ENCODE measurements around the gene ACAP2.
"Not testable (repeated sequence)": the region's sequence is repeated elsewhere in the genome, so short reads cannot be mapped to it uniquely, and the experiment has no call there.

ACAP2 gene

GRCh38 chr3:195442573-195443390, at the start of gene ACAP2:
TSS of gene ACAP2 (minus strand) at chr3:195443020. CDS start at chr3:195442847, 173 bp downstream.
- DNase-seq = peak; percentile 100

DNA sequence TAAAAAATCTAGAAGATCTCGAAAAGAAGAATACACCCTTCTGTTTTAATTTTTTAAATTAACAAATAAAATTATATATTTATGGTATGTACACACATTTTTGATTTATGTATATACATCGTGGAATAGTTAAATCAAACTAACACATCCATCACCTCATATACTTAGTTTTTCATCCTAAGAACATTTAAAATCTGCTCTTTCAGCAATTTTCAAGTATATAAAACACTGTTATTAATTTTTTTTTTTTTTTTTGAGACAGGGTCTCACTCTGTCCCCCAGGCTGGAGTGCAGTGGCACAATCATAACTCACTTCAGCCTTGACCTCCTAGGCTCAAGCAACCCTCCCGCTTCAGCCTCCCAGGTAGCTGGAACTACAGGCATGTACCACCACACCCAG, 32.8 kb upstream of the ACAP2 start:
- DNase-seq = no peak

- DNase-seq = not testable (repeated sequence)
These were observed 32.3 kb upstream of the ACAP2 start for GRCh38 chr3:195475116-195475515.

- no peak for DNase-seq
These were observed 26.0 kb upstream of the ACAP2 start for GRCh38 chr3:195468841-195469240.

DNA sequence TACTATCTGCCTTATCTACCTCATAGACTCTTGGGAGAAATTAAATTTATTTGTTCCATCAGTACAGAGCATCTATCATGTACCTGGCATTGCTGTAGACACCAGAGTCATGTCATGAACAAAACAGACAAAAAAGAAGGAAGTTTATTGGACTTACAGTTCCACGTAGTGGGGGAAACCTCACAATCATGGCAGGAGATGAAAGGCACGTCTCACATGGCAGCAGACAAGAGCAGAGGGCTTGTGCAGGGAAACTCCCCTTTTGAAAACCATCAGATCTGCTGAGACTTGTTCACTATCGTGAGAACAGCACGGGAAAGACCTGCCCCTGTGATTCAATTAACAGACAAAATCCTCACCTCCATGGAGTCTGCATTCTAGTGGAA, 25.6 kb upstream of the ACAP2 start:
- DNase-seq = no peak

DNA sequence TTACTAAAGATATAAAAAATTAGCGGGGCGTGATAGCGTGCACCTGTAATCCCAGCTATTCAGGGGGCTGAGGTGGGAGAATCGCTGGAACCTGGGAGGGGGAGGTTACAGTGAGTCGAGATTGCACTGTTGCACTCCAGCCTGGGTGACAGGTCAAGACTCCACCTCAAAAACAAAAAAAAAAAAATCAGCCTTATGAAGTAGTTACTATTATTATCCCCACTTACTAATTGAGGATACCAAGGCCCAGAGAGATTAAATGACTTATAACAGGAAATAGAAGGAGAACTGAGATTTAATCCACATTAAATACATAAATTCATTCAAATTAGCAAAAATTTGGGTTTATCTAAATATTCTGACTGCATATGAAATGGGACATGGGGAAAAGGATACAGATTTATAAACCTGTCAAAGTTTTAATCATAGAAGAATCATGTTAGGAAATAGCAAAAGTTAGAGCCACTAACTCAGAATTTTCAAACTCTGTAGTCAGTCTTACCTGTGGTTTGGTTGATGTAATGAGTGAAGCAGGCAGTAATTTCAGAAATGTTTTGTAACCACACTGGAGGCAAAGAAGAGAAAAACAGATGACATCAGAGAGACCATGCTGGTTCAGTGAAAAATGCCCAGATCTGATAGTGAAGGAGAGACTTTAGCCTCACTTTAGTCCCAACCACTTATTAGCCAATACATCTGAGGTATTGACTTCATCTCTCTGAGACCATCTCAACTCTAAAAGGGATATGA, 25.0 kb upstream of the ACAP2 start:
- DNase-seq = no peak

- DNase-seq = no peak
These were observed 23.4 kb upstream of the ACAP2 start for GRCh38 chr3:195466251-195466650.

GRCh38 chr3:195462922-195463321, 20.1 kb upstream of the ACAP2 start:
- not testable (repeated sequence) for DNase-seq

DNA sequence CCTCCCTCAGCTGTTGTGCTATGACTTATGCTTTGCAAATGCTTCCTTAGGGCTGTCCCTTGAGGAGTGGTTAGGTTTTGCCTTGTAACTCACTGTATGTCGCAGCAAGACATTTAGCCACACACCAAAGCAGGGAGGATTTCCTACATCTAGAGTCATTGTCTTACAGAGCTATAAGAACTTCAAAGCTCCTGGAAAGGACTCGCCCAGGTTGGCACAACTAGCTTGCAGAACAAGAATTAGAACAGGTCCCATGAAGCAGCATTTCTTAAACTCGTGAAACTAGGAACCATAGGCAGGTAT, 19.4 kb upstream of the ACAP2 start:
- no peak for DNase-seq

- DNase-seq = peak; percentile 21 to 65
These were observed 18.9 kb upstream of the ACAP2 start for GRCh38 chr3:195461594-195462307.

GRCh38 chr3:195460091-195460713, 17.4 kb upstream of the ACAP2 start:
- no peak for DNase-seq

- DNase-seq = no peak
These were observed 15.5 kb upstream of the ACAP2 start for GRCh38 chr3:195458316-195458717.

DNA sequence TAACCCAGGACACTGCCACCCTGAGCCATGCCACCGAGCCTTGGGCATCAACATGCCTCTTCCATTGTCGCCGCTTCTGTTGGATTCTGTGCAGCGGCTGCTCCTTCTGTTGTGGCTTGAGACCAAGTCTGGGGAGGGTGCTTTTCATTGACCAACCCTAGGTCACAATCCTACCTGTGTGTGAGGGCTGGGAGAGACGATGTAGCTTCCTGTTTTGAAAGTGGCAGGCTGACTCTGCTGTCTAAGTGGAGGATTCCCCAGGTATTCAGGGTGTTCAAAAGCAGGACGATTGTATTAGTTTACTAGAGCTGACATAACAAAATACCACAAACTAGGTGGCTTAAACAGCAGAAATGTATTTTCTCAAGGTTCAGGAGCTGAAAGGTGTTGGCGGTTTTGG, 13.0 kb upstream of the ACAP2 start:
- no peak for DNase-seq

GRCh38 chr3:195453236-195453635, 10.4 kb upstream of the ACAP2 start:
- DNase-seq = no peak

DNA sequence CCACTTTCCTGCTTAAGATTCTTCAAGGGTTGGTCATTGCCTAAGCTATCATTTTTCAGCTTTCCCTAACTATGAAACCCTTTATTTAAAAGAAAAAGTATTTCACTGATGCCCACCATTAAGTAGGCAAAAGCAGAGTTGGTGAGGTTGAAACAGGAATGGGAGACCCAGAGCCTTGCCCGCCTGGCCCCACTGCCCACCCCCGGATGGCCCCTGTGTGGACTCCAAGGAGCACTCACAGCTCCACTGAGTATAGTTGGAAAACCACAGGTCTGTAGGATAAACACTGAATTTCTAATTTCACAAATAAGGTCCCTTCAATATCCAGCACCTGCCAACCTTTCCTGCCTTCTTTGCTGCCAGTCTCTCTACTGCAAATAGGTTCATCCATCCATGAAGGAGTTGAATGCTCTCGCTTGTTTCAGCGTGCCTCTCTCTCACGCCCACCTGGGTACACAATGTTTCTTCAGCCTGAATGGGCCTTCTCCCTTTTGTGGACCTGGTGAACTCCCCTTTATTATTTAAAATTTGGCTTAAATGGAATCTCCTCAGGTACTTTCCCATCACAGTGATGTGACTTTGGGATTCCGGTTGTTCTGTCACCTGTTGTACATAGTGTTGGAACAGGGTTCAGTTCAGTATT, 8.7 kb upstream of the ACAP2 start:
- DNase-seq = peak; percentile 76 to 90

- DNase-seq = no peak
These were observed 8.0 kb upstream of the ACAP2 start for GRCh38 chr3:195450731-195451229.

DNA sequence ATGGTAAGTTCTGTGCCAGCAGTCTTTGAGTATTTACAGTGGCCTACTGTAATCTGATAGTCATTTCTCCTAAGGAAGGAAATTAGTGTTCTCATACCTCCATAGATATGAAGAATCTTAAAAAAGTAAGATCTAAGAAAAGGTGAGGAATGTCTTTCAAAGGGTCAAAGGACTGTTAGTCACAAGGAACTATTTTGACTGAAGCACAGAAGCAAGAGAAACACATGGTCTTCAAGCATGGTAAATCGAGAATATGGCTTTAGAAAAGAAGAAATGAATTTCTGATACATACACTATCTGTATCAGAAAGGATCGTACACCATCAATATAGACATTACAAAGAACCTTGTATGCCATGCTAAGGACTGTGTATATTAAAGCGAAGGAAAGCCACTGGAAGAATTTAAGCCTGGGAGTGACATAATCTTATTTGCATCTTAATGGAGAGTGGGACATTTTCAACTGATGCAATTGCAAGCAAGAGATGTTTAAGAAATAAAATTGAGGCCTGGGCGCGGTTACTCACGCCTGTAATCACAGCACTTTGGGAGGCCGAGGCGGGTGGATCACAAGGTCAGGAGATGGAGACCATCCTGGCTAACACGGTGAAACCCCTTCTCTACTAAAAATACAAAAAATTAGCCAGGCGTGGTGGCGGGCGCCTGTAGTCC, 5.5 kb upstream of the ACAP2 start:
- no peak for DNase-seq

DNA sequence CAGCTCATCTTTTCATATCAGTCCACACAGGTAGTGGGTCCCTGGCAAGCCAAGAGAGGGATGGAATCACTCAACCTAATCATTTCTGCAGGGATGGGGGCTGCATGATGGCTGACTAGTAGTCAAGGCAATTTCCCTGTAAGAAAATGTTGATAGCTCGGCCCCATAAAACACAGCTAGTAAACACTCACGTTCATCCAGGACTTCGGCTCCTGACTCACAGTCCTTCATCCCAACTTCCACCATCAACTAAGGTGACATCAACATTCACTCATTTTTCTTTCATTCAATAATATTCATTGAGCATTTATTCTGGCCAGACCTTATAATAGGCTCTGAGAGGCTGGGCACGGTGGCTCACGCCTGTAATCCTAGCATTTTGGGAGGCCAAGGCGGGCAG, 4.4 kb upstream of the ACAP2 start:
- no peak for DNase-seq

DNA sequence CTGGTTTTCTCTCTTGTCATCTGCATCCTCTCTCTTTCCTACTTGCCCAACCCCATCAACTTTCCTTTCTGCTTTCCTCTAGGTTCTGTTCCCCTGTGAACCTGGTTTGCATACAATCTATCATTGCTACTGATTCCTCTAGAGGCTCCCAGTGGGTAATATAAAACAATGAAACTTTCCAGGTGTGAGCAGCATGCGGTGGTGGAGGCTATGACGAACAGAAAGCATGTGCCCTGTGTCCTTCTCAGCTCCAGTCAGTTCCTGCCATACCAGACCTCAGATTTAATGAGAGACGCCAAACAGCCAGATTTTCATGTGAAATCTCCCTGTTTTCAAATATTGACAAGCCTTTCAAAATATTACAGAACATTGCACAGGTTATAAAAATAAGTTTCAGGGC, 3.5 kb upstream of the ACAP2 start:
- no peak for DNase-seq

GRCh38 chr3:195445885-195446284, 3.1 kb upstream of the ACAP2 start:
- no peak for DNase-seq

DNA sequence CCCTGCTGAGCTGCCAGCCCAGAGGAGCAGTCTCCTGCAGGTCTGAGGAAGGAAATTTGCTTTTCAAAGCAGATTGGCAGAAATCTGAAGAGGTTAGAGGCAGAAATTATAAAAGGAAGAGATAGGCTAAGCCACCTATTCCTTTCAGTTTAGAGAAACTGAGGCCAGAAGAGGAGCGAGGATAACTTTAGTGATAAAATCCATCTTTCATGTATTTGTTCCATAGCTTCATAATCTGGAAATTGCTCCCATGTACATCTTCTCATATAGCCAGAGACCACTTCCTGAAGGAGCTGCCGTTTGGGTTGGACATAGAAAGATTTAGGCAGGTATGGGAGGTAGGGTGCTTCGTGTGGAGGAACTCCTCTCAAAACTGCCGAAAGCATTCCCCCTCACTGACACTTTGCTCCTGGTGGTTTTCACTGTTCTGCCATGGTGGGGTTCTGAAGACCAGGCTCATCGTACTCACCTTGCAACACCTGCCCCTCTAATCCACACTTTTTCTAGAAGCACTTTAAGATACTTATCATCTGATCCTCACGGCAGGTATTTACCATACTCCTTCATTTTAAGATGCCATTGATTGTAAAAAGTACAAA, 670 bp upstream of the ACAP2 start:
- DNase-seq = no peak
